DOHH2 (cell line): ENCODE measurements around the gene ZNF592.

Experiments
- H3F3A ChIP-seq: fragments of 200-600 bp; sonication (generic), shearing (Covaris generic); 2 replicates; pipeline ENCODE4 v1.6.0; 2016; ENCODE audit warnings: antibody characterized with exemption, mild to moderate bottlenecking; ENCODE audit not compliant: control insufficient read depth, insufficient read depth
- H3K27ac ChIP-seq: fragments of 200-600 bp; sonication (generic); 2 replicates; pipeline ENCODE4 v1.5.1; 2014; ENCODE audit warnings: low read depth, mild to moderate bottlenecking, low read length, moderate library complexity
- H3K27me3 ChIP-seq: fragments of 200-600 bp; sonication (generic); 2 replicates; pipeline ENCODE4 v1.6.1; 2014; ENCODE audit warnings: mild to moderate bottlenecking, low read length, mixed read lengths; ENCODE audit not compliant: control insufficient read depth
- H3K36me3 ChIP-seq: fragments of 200-600 bp; sonication (generic); 2 replicates; pipeline ENCODE4 v1.6.1; 2014; ENCODE audit warnings: mild to moderate bottlenecking, low read length, moderate library complexity, mixed read lengths; ENCODE audit not compliant: control insufficient read depth
- H3K4me1 ChIP-seq: fragments of 200-600 bp; sonication (generic); 2 replicates; pipeline ENCODE4 v1.6.1; 2014; ENCODE audit warnings: mild to moderate bottlenecking, low read length, mixed read lengths; ENCODE audit not compliant: control insufficient read depth
- H3K4me2 ChIP-seq: fragments of 200-600 bp; sonication (generic); 2 replicates; pipeline ENCODE4 v1.6.0; 2014; ENCODE audit warnings: mild to moderate bottlenecking, low read length, moderate library complexity
- H3K4me3 ChIP-seq: fragments of 200-600 bp; sonication (generic); 2 replicates; pipeline ENCODE4 v1.5.1; 2014; ENCODE audit warnings: mild to moderate bottlenecking, low read length, mixed read lengths
- H3K79me2 ChIP-seq: fragments of 200-600 bp; sonication (generic); 2 replicates; pipeline ENCODE4 v1.6.1; 2014; ENCODE audit warnings: mild to moderate bottlenecking, low read length, mixed read lengths; ENCODE audit not compliant: control insufficient read depth
- H3K9me2 ChIP-seq: fragments of 200-600 bp; sonication (generic); replicated peaks from 2 replicates; pipeline ENCODE4 v1.6.1; 2014; ENCODE audit warnings: mild to moderate bottlenecking, low read length, mixed read lengths; ENCODE audit not compliant: control insufficient read depth
- H3K9me3 ChIP-seq: fragments of 200-600 bp; sonication (generic); 2 replicates; pipeline ENCODE4 v1.6.1; 2014; ENCODE audit warnings: antibody characterized with exemption, low read length, mixed read lengths; ENCODE audit not compliant: control insufficient read depth, insufficient read depth
- H4K20me1 ChIP-seq: fragments of 200-600 bp; sonication (generic); 2 replicates; pipeline ENCODE4 v1.6.0; 2014; ENCODE audit warnings: low read depth, mild to moderate bottlenecking, antibody characterized with exemption, low read length, moderate library complexity; ENCODE audit not compliant: control insufficient read depth, insufficient read depth
- CTCF ChIP-seq: fragments of 200-600 bp; sonication (generic); IDR thresholded peaks from one replicate; pipeline ENCODE4 v1.5.1; 2014; ENCODE audit warnings: antibody characterized with exemption, mild to moderate bottlenecking, low read depth, low read length; ENCODE audit not compliant: poor library complexity, severe bottlenecking
- EZH2phosphoT487 ChIP-seq: fragments of 200-600 bp; sonication (generic); IDR thresholded peaks from 2 replicates; pipeline ENCODE4 v1.6.1; 2017; ENCODE audit warnings: borderline replicate concordance, mild to moderate bottlenecking, antibody characterized with exemption, low read length, moderate library complexity, mixed read lengths

Gene ZNF592

GRCh38 chr15:84780492-84780891 lies 32.1 kb downstream of the ZNF592 start:
- peaks cover 55% of the 10 kb centered on the region for H3K36me3 ChIP-seq
- no peaks in the 10 kb centered on the region for H3K9me3 ChIP-seq
- 0 out of 2 replicates have a peak, but pooled peaks cover 7% of the 10 kb centered on the region for H4K20me1 ChIP-seq

GRCh38 chr15:84781495-84781894 lies 33.1 kb downstream of the ZNF592 start:
- Histone ChIP-seq H3K36me3 (peaks cover 56% of the 10 kb centered on the region), H3K4me1 (no peaks in the 10 kb centered on the region), H3K27me3 (no peaks in the 10 kb centered on the region), H3F3A (no peaks in the 10 kb centered on the region), H3K4me3 (no peak overlapping the region), H3K9me3 (no peaks in the 10 kb centered on the region), H3K27ac (no peak overlapping the region), H3K79me2 (peaks cover 80% of the 10 kb centered on the region), H3K4me2 (no peak overlapping the region), H4K20me1 (0 out of 2 replicates have a peak, but pooled peaks cover 7% of the 10 kb centered on the region), H3K9me2 (no peaks in the 10 kb centered on the region)
- no peak for TF ChIP-seq EZH2phosphoT487
- TF ChIP-seq CTCF, result no peak

More at GRCh38 chr15:84780492-84780891, 32.1 kb downstream of the ZNF592 start:
- no peaks in the 10 kb centered on the region for H3K27me3 ChIP-seq
- no peak overlapping the region for H3K4me3 ChIP-seq
- H3K4me2 ChIP-seq, result no peak overlapping the region
- TF ChIP-seq EZH2phosphoT487 (no peak), CTCF (no peak)
- H3K9me2 ChIP-seq, result no peaks in the 10 kb centered on the region
- no peak overlapping the region for H3K27ac ChIP-seq
- no peaks in the 10 kb centered on the region for H3K4me1 ChIP-seq
- no peaks in the 10 kb centered on the region for H3F3A ChIP-seq
- H3K79me2 ChIP-seq, result peaks cover 80% of the 10 kb centered on the region

- Histone ChIP-seq H3K27ac (no peak overlapping the region), H3K36me3 (peaks cover 59% of the 10 kb centered on the region), H3K4me2 (no peak overlapping the region), H3F3A (no peaks in the 10 kb centered on the region), H3K9me2 (no peaks in the 10 kb centered on the region), H3K4me1 (no peaks in the 10 kb centered on the region), H3K79me2 (peaks cover 81% of the 10 kb centered on the region), H4K20me1 (0 out of 2 replicates have a peak, but pooled peaks cover 7% of the 10 kb centered on the region), H3K27me3 (no peaks in the 10 kb centered on the region), H3K4me3 (no peak overlapping the region), H3K9me3 (no peaks in the 10 kb centered on the region)
- TF ChIP-seq CTCF, result no peak
- TF ChIP-seq EZH2phosphoT487, result no peak
Observed at GRCh38 chr15:84782346-84782745, 34.0 kb downstream of the ZNF592 start.
